Astrocyte (in vitro differentiated cells and primary cell): ENCODE data around the gene OVOL2. TPM values are rescaled to one million over a fixed set of nuclear protein-coding genes. Genes with fewer than 3 reads are reported as not detected.

Source experiments
- DNase-seq: peaks from one replicate; pipeline ENCODE4 v3.0.0-alpha.2; 2010; ENCODE audit warnings: low read depth
- FAIRE-seq: peaks from 2 replicates; lab custom pipeline; 2011; peaks lifted over from hg19 to GRCh38; lab: Jason Lieb, UNC
- H2AFZ ChIP-seq: 2 replicates; pipeline ENCODE4 v1.6.0; 2012; ENCODE audit warnings: low read depth, low read length, inconsistent platforms
- H3K27ac ChIP-seq: 2 replicates; pipeline ENCODE4 v1.5.1; 2011; ENCODE audit warnings: low read depth, low read length, inconsistent platforms
- H3K27me3 ChIP-seq: 2 replicates; pipeline ENCODE4 v1.6.0; 2011; ENCODE audit warnings: low read length, inconsistent platforms; ENCODE audit not compliant: insufficient read depth
- H3K36me3 ChIP-seq: 2 replicates; pipeline ENCODE4 v1.5.1; 2011; ENCODE audit warnings: low read length, inconsistent platforms; ENCODE audit not compliant: insufficient read depth
- H3K4me1 ChIP-seq: 2 replicates; pipeline ENCODE4 v1.5.1; 2011; ENCODE audit warnings: low read length, inconsistent platforms; ENCODE audit not compliant: insufficient read depth
- H3K4me2 ChIP-seq: 2 replicates; pipeline ENCODE4 v1.6.0; 2012; ENCODE audit warnings: low read length, inconsistent platforms
- H3K4me3 ChIP-seq: 2 replicates; pipeline ENCODE4 v1.5.1; 2011; ENCODE audit warnings: low read depth, mild to moderate bottlenecking, low read length, inconsistent platforms; ENCODE audit not compliant: insufficient read depth
- H3K79me2 ChIP-seq: 2 replicates; pipeline ENCODE4 v1.6.0; 2012; ENCODE audit warnings: mild to moderate bottlenecking, low read length, inconsistent platforms; ENCODE audit not compliant: insufficient read depth
- H3K9ac ChIP-seq: 2 replicates; pipeline ENCODE4 v1.6.0; 2012; ENCODE audit warnings: mild to moderate bottlenecking, low read length, inconsistent platforms
- H3K9me3 ChIP-seq: 2 replicates; pipeline ENCODE4 v1.5.1; 2012; ENCODE audit warnings: low read depth, mild to moderate bottlenecking, low read length, inconsistent platforms; ENCODE audit not compliant: insufficient read depth
- H4K20me1 ChIP-seq: 2 replicates; pipeline ENCODE4 v1.6.0; 2012; ENCODE audit warnings: low read length, inconsistent platforms; ENCODE audit not compliant: insufficient read depth
- H3K27ac Mint-ChIP-seq: one replicate; pipeline ENCODE4 v1.8.0; 2021; ENCODE audit warnings: mild to moderate bottlenecking, mixed read lengths; ENCODE audit not compliant: unreplicated experiment
- H3K27me3 Mint-ChIP-seq: one replicate; pipeline ENCODE4 v1.8.0; 2021; ENCODE audit warnings: low read depth, mixed read lengths; ENCODE audit not compliant: unreplicated experiment
- H3K36me3 Mint-ChIP-seq: one replicate; pipeline ENCODE4 v1.8.0; 2021; ENCODE audit warnings: low read depth, mixed read lengths; ENCODE audit not compliant: unreplicated experiment
- H3K4me1 Mint-ChIP-seq: one replicate; pipeline ENCODE4 v1.8.0; 2021; ENCODE audit warnings: low read depth, mixed read lengths; ENCODE audit not compliant: unreplicated experiment
- H3K4me3 Mint-ChIP-seq: one replicate; pipeline ENCODE4 v1.8.0; 2021; ENCODE audit warnings: mild to moderate bottlenecking, moderate library complexity, mixed read lengths; ENCODE audit not compliant: unreplicated experiment
- H3K9me3 Mint-ChIP-seq: one replicate; pipeline ENCODE4 v1.8.0; 2021; ENCODE audit warnings: mild to moderate bottlenecking, mixed read lengths; ENCODE audit not compliant: unreplicated experiment
- CTCF ChIP-seq: IDR thresholded peaks from 2 replicates; pipeline ENCODE4 v1.5.1; 2011; ENCODE audit warnings: low read depth, mild to moderate bottlenecking, inconsistent platforms, low read length, moderate library complexity; ENCODE audit not compliant: insufficient read depth
- EZH2 ChIP-seq: IDR thresholded peaks from 2 replicates; pipeline ENCODE4 v1.6.1; 2012; ENCODE audit warnings: mild to moderate bottlenecking, low read length, inconsistent platforms; ENCODE audit not compliant: insufficient read depth
- total RNA-seq: library from RNA; stranded (reverse); gene quantifications from 2 replicates; pipeline ENCODE4 v1.2.1, GENCODE V29; 2021

Gene OVOL2
- total RNA-seq, 1 donor from 2014 or later = 0.57 TPM

GRCh38 chr20:18024606-18025127, 33.0 kb downstream of the OVOL2 start:
- H3K9me3 ChIP-seq = no peaks in the 10 kb centered on the region
- no peaks in the 10 kb centered on the region for H4K20me1 ChIP-seq
- no peaks in the 10 kb centered on the region for H3K36me3 Mint-ChIP-seq
- no peak for TF ChIP-seq CTCF
- TF ChIP-seq EZH2 = no peak
- no peak overlapping the region for H3K4me3 Mint-ChIP-seq
- no peaks in the 10 kb centered on the region for H3K4me1 ChIP-seq
- no peaks in the 10 kb centered on the region for H3K9me3 Mint-ChIP-seq
- no peaks in the 10 kb centered on the region for H3K4me1 Mint-ChIP-seq
- no peak overlapping the region for H3K4me2 ChIP-seq
- FAIRE-seq (no peak), DNase-seq (no peak)
- no peak overlapping the region for H3K4me3 ChIP-seq
- no peak overlapping the region for H3K27ac Mint-ChIP-seq
- H3K36me3 ChIP-seq = no peaks in the 10 kb centered on the region
- no peak overlapping the region for H3K27ac ChIP-seq
- H3K9ac ChIP-seq = no peak overlapping the region
- H3K79me2 ChIP-seq = no peaks in the 10 kb centered on the region
- H2AFZ ChIP-seq = no peak overlapping the region
- no peaks in the 10 kb centered on the region for H3K27me3 ChIP-seq
- peaks cover 9% of the 10 kb centered on the region for H3K27me3 Mint-ChIP-seq

DNA sequence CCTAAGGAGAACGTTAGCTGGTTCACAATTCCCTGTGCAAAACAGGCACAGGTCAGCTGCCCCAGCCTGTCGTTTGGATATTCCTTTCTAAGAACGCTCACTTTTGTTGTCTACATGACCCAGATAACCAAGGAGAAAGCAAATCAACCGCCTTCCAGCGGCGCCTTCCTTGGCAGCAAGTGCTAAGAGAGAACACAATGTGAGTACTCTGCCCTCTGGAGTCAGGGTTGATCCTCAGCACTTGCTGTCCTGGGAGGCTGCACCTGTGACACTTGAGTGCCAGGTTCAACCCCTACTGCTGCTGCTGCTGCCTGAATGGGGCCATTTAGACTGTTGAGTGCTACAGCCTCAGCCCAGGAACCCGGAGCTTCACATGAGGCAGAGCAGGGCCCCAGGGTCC, 36.8 kb downstream of the OVOL2 start:
- DNase-seq (no peak), FAIRE-seq (no peak)
- Histone ChIP-seq H3K4me3 (no peak overlapping the region), H3K9ac (no peak overlapping the region), H3K36me3 (no peaks in the 10 kb centered on the region), H3K27ac (no peak overlapping the region), H3K4me1 (no peaks in the 10 kb centered on the region), H3K9me3 (no peaks in the 10 kb centered on the region), H4K20me1 (no peaks in the 10 kb centered on the region), H3K4me2 (no peak overlapping the region), H3K27me3 (no peaks in the 10 kb centered on the region), H2AFZ (no peak overlapping the region), H3K79me2 (no peaks in the 10 kb centered on the region)
- H3K4me3 Mint-ChIP-seq = no peak overlapping the region
- H3K9me3 Mint-ChIP-seq = no peaks in the 10 kb centered on the region
- no peaks in the 10 kb centered on the region for H3K36me3 Mint-ChIP-seq
- H3K27me3 Mint-ChIP-seq = peaks cover 13% of the 10 kb centered on the region
- H3K4me1 Mint-ChIP-seq = no peaks in the 10 kb centered on the region
- no peak overlapping the region for H3K27ac Mint-ChIP-seq
- no peak for TF ChIP-seq CTCF
- TF ChIP-seq EZH2 = no peak

GRCh38 chr20:18019068-18019467, 38.6 kb downstream of the OVOL2 start:
- DNase-seq (no peak), FAIRE-seq (no peak)
- Histone ChIP-seq H3K79me2 (no peaks in the 10 kb centered on the region), H3K9ac (no peak overlapping the region), H4K20me1 (no peaks in the 10 kb centered on the region), H2AFZ (no peak overlapping the region), H3K4me1 (no peaks in the 10 kb centered on the region), H3K9me3 (no peaks in the 10 kb centered on the region), H3K27me3 (no peaks in the 10 kb centered on the region), H3K36me3 (no peaks in the 10 kb centered on the region), H3K4me2 (no peak overlapping the region), H3K27ac (no peak overlapping the region), H3K4me3 (no peak overlapping the region)
- H3K27me3 Mint-ChIP-seq = peaks cover 11% of the 10 kb centered on the region
- H3K4me1 Mint-ChIP-seq = no peaks in the 10 kb centered on the region
- no peak overlapping the region for H3K4me3 Mint-ChIP-seq
- no peaks in the 10 kb centered on the region for H3K9me3 Mint-ChIP-seq
- TF ChIP-seq CTCF = peak; percentile 21
- no peak for TF ChIP-seq EZH2
- H3K27ac Mint-ChIP-seq = no peak overlapping the region
- no peaks in the 10 kb centered on the region for H3K36me3 Mint-ChIP-seq
